Measurements from ENCODE around the gene LHPP.

Gene LHPP

DNA sequence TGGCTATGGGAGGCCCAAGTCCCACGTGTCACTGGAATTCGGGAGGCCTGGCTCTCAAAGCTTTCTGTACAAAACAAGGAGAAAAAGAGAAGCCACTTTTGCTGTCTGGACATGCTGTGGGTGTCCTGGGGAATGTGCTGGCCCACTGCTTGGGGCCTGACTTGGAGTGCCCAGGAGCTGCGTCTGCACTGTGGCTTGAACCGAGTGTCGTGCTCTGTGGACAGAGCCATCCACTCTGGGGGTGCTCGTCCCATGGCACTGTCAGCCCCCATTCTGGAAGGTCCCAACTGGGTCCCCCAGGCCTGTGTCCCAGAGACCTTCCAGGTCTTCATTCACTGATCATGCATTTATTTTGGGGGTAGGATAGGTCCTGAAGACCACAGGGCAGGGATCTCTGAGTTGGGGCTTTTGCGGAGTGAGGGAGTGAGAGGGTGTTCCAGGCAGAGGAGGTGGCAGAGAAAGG lies 138.0 kb downstream of the LHPP start:
- no peak for DNase-seq (ENCODE audit: extremely low read depth, low read depth)
- no peak for TF ChIP-seq CTCF (IDR thresholded peaks at IDR 0.05; ENCODE audit: low read depth, low read length)

DNA sequence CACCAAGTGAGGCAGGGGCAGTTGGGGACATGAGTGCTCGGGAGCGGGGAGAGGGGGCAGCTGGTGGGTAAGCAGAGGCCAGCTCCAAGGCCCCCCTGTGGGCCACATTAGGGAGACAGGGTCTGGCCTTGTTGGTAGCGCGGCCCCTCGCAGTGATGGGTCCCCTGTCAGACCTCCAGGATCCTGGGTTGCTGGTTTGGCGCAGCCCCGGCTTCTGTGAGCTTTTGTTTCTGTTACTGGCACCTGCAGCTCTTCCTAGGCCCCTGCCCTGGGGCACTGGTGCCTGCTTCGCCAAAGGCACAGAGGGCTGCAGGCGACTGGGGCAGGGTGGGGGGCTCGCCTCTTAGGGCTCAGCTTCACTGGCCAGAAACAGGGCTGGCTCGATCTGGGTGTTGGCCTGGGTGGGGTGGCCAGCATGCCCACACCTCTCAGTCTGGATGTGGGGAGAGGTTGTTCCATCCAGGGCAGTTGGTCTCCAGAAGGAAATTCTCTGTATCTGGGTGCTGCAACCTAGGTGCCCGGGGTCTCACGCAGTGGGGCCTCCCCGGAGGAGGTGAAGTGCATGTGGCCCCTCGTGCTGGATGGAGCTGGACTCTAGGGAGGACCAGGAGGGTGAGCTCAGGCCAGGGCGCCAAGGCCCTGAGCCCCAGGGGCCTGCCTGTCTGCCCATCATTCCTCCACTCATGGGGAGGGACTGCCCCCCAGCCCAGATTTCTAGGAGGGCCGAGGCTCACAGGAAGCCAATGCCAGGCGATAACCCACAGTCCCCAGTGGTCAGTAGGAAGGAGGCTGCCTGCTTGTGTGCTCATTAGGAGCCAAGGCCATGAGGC lies 138.6 kb downstream of the LHPP start:
- no peak for TF ChIP-seq CTCF (IDR thresholded peaks at IDR 0.05; ENCODE audit: low read depth, low read length)
- no peak for DNase-seq (ENCODE audit: extremely low read depth, low read depth)

- DNase-seq (ENCODE audit: extremely low read depth, low read depth), result no peak
- TF ChIP-seq CTCF (IDR thresholded peaks at IDR 0.05; ENCODE audit: low read depth, low read length), result no peak
These were observed 139.4 kb downstream of the LHPP start for GRCh38 chr10:124601016-124601415.

DNA sequence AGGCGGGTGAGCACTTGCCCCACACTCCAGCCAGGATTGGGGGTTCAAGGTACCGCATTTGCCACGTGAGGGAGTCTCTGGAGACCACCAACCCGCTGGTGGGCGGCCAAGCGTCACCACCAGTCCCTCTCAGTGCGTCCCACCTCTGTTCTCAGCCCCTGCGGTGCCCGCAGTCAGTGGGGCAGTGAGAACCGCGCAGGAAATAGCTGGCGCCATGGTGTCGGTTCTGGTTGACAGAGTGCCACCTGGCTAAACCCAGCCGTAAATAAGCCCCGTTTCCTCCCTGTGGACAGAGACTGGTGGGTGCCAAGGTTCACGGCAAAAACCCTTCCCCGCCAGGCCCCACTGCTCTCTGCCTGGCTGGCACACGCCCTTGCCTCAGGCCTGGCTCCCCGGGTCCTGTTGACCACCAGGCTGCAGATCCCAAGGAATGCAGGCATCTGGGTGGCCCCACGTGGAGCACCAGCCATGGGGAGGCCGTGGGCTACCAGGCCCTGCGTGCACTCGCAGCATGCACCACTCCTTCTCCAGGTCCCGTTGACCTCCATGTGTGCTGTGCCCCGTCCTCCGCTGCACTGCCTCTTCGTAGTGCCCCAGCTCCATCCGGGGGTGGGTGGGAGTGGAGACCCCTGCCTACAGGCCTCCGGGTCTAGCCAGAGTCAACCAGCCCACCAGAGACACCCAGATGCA lies 140.0 kb downstream of the LHPP start:
- no peak for DNase-seq (ENCODE audit: extremely low read depth, low read depth)
- TF ChIP-seq CTCF (IDR thresholded peaks at IDR 0.05; ENCODE audit: low read depth, low read length), result no peak

DNA sequence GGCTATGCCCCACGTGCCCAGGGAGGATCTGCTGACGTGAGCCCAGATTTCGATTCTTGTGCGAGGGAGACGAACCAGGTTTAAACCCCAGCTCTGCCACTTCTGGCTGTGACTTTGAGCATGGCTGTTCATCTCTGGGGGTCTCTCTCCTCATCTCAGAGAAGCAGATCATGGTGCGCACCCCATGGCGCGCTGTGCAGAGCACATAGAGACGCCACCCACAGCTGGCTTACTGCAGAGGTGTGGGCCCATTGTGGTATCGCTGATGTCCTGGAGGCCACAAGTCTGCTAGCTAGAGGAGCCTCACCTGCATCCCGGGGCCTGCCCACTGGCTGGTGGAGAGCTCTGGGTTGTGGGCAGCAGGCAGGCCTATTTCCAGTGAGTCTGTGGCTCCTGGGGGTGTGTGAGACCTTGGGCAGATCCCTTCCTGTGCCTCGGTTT lies 140.5 kb downstream of the LHPP start:
- DNase-seq (ENCODE audit: extremely low read depth, low read depth), result no peak
- no peak for TF ChIP-seq CTCF (IDR thresholded peaks at IDR 0.05; ENCODE audit: low read depth, low read length)

GRCh38 chr10:124602646-124603365 lies 141.2 kb downstream of the LHPP start:
- no peak for TF ChIP-seq CTCF (IDR thresholded peaks at IDR 0.05; ENCODE audit: low read depth, low read length)
- DNase-seq (ENCODE audit: extremely low read depth, low read depth), result no peak
